Measurements from ENCODE around the gene RUFY1.
"Not testable (repeated sequence)": the region's sequence is repeated elsewhere in the genome, so short reads cannot be mapped to it uniquely, and the experiment has no call there.

Gene RUFY1

GRCh38 chr5:179542170-179542569 lies 8.2 kb upstream of the RUFY1 start:
- DNase-seq = no peak

DNA sequence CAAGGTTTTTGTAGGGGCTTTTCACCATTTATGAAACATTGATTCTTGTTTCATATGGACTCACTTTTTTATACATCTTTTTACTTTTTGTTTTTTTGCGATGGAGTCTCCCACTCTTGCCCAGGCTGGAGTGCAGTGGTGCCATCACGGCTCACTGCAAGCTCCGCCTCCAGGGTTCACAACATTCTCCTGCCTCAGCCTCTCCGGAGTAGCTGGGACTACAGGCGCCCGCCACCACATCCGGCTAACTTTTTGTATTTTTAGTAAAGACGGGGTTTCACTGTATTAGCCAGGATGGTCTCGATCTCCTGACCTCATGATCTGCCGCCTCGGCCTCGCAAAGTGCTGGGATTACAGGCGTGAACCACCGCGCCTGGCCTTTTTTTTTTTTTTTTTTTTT lies 7.1 kb upstream of the RUFY1 start:
- DNase-seq = not testable (repeated sequence)

GRCh38 chr5:179553006-179553405 lies 2.7 kb downstream of the RUFY1 start:
- no peak for DNase-seq

GRCh38 chr5:179553875-179554274 lies 3.5 kb downstream of the RUFY1 start:
- DNase-seq = no peak

- no peak for DNase-seq
Measured at GRCh38 chr5:179554981-179555380, 4.6 kb downstream of the RUFY1 start.

- not testable (repeated sequence) for DNase-seq
Measured at GRCh38 chr5:179558261-179558799, 8.0 kb downstream of the RUFY1 start.

- peak; percentile 17 for DNase-seq
Measured at GRCh38 chr5:179558932-179559283, 8.6 kb downstream of the RUFY1 start.

- peak; percentile 93 for DNase-seq
Measured at GRCh38 chr5:179559284-179560252, 9.2 kb downstream of the RUFY1 start.

GRCh38 chr5:179564526-179564925 lies 14.2 kb downstream of the RUFY1 start:
- no peak for DNase-seq

DNA sequence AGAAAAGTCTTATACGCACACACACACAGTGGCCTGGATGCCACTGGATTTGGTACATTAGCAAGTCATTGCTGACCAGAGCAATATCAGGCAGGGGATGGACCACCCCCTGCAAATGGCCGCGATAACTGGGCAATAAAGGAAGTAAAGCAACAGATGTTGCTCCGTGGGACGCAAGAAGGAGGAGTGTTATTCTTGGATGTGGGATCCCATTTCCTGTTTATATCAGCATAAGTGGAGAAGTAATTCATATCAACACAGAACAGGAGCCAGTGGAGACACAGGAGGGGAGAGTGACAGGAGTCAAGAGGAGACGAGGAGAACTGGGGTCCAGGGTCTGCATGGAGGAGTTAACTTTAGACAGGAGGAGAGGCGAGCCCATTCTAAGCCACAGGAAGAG lies 18.4 kb downstream of the RUFY1 start:
- no peak for DNase-seq

- no peak for DNase-seq
Measured at GRCh38 chr5:179572386-179572785, 22.0 kb downstream of the RUFY1 start.

DNA sequence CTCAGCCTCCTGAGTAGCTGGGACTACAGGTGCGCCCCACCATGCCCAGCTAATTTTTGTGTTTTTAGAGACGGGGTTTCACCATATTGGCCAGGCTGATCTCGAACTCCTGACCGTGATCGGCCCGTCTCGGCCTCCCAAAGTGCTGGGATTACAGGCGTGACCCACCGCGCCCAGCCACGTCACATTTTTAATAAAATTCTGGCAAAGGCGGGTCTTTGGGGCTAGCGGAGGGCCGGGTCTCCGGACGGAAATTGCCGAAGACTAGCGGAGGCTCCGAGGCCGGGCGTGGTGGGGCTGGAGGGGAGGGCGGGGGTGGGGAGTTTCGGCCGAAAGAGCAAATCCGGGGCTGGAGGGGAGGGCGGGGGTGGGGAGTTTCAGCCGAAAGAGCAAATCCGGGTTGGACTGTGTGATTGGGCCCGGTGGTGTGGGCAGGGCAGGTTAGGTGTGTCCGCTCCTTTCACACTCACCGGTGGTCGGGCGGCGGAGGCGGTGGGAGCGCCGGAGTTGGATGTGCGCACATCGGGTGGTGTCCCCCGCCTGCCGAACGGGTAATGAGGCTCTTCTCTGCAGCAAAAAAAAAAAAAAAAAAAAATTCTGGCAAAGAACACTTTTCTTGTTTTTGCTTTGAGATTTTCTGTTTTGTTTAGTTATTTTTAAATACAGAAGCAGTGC lies 27.1 kb downstream of the RUFY1 start:
- no peak for DNase-seq

GRCh38 chr5:179585941-179586401 lies 35.6 kb downstream of the RUFY1 start:
- no peak for DNase-seq

- DNase-seq = no peak
Measured at GRCh38 chr5:179588166-179588565, 37.8 kb downstream of the RUFY1 start.

DNA sequence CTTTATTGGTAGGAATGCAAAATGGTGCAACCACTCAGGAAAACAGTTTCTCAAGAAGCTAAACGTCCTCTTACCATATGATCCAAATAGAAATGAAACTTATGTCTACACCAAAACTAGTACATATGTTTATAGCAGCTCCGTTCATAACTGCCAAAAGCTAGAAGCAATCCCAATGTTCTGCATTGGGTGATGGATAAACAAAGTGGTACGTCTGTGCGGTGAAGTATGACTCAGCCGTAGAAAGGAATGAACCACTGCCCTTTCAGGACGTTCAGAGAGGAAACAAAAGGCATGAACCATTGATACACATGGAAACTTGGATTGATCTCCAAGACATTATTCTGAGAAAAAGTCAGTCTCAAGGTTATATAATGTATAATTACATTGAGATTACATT lies 45.6 kb downstream of the RUFY1 start:
- no peak for DNase-seq

GRCh38 chr5:179596421-179596820 lies 46.1 kb downstream of the RUFY1 start:
- no peak for DNase-seq

DNA sequence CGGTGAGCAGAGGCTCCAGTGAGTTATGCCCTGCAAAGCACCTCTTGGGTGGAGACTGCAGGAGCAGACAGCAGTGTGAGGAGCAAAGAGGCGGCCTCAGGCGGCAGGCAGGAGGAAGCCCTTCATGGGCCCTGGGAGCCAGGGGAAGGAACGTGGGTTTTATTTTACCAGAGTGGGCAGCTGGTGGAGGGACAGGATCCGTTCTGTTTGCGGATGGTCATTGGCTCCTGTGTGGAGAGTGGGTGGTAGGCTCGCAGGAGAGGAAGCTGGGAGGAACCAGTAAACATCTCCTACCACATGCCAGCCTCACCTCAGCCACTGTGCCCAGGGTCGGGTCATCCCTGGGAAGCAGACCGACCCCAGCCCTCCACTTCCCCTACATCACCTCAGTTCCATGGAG lies 48.7 kb downstream of the RUFY1 start:
- no peak for DNase-seq

DNA sequence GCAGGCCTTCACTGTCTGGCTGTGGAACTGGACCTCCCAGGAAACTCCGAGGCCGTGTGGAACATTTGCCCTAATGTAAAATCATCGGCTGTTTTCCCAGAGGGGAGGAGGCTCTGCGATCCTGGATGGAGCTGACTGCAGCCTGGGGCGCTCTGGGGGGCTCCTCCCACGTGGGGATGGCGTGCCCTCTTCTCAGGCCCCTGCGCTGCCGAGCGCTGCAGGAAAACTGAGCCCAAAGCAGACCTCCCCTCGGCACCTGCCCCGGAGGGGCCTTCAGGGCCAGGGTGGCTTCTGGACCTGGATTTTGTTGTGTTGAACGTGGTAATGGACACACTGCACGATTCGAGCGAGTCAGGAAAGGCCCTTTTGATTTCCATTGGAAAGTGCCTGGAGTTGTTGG lies 49.2 kb downstream of the RUFY1 start:
- no peak for DNase-seq

DNA sequence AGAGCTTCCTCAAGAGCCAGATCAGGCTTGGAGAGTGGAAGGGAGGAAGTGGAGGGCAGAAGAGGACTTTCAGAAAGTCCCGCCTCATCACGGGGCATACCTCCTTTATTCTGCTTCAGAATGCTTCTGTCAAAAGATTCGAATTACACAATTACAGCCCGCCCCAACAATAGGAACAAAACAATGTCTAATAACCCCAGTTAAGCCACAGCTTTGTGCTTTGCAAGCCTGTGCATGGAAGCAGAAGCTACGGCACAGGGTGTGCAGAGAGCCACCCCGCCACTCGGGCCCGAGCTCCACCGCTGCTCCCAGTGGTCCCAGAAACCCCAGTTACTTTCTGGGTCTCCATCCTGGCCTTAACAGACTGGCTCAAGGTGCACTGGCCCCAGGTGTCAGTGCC lies 49.6 kb downstream of the RUFY1 start:
- no peak for DNase-seq

GRCh38 chr5:179601871-179602625 lies 51.7 kb downstream of the RUFY1 start:
- DNase-seq = no peak

DNA sequence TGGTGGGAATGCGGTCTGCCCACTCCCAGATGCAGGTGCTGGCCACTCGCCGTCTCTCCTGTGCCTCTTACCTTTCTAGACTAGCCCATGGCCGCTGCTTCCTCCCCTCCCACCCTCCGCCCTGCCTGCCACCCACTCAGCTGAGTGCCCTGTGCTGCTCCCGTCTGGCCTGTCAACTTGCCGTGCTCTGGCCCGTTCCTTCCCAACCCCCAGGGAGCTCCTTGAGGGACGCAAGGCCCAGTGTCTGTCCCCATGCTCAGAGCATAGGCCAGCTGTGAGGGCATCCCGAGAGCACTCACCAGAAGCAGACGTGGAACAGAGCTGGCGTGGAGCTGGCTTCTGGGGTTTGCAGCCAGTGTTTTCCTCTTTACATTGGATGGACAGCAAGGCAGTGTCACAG lies 53.0 kb downstream of the RUFY1 start:
- DNase-seq = no peak

GRCh38 chr5:179605026-179605833 lies 54.9 kb downstream of the RUFY1 start:
- no peak for DNase-seq

All from CD4-positive, alpha-beta T cell treated with Interleukin-17A for 4 hours (primary cell).